ENCODE results near the gene HAUS7.

The HAUS7 gene

DNA sequence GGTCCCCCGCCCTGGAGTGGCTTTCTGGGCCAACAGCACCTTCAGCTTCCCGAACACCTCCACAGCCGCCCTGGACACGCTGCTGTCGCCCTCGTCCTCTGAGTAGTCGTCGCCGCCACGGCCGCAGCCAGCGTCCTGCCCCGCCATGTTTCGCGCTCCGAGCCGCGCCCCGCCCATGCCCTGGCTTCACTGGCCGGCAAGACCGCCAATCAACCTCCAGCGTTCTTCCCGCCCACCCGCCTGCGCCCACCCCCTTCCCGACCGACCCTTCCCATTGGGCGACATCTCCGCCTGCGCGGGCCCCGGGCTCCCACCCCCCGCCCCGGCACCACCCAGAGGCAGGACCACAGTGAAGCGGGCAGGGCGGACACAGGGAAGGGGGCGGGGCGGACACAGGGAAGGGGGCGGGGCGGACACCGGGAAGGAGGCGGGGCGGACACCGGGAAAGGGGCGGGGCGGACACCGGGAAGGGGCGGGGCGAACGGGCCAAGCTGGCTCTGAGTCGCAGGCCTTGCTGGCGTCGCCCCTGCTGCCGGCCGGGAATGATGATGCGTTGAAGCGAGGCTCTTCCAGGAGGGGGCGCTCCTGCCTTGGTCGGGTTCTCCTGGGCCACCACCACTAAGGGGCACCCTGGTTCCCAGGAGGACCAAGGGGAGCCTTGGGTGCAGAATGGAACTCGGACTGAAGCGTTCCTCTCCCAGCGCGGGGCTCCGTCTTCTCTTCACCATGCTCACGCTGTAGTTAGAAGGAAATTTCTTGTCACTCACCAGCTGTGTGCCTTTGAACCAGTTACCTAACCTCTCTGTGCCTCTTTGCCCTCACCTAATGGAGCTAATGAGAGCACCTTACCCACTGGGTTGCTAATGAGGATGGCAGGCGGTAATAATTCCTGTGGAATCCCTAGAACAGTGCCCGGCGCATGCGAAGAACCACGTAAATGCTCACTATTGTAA, at the start of gene HAUS7:
Gene HAUS7 (minus strand): TSS at position 166 of the 953 bp plus-strand sequence. CDS start 19 bp downstream, at position 147.
- H3K4me1 Mint-ChIP-seq (ENCODE audit: low read depth) = peaks cover 2% of the 10 kb centered on the region
- H3K36me3 Mint-ChIP-seq (ENCODE audit: low read depth) = peaks cover 7% of the 10 kb centered on the region
- no peaks in the 10 kb centered on the region for H3K9me3 Mint-ChIP-seq
- H3K27me3 Mint-ChIP-seq (ENCODE audit: low read depth) = peaks cover 3% of the 10 kb centered on the region
- peak within 1 kb of the TSS; percentile 84 for H3K4me3 Mint-ChIP-seq
- peak within 1 kb of the TSS; percentile 80 for H3K27ac Mint-ChIP-seq
- DNase-seq (ENCODE audit: low spot score) = peak; percentile 84

DNA sequence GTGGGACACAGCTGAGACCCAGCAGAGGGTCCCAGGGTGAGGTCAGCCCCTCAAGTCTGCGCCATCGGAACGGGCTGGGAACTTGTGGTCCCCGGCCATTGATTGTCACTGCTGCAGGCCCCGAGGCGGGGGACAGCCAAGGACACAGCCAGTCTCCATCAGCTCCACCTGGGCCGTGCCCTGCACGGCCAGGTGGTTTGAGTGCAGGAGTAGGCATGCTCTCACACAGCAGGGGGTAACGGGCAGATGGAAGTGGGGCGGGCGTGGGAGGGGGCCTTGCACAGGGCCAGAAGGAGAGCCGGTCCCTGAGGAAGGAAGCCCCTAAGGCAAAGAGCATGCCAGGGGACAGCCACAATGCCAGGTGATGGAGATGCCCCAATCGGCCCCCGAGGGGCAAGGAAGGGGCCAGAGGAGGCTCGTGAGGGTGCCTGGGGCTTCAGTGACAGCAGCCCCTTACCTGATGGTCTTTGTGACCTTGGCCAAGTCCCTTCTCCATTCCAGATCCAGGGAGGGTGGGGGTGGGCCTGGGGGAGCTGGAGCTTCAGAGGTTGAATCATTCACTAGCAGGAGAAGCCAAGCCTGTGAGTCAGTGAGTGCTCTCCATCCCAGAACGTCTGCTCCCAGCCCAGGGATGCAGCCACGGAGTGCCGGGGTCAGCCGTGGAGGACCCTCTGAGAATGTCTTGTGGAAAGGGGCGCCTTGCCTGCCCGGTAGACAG, 49.4 kb upstream of the HAUS7 start:
- Mint-ChIP-seq H3K36me3 (ENCODE audit: low read depth) (no peaks in the 10 kb centered on the region), H3K27ac (no peak overlapping the region), H3K4me3 (no peak overlapping the region), H3K9me3 (no peaks in the 10 kb centered on the region), H3K4me1 (ENCODE audit: low read depth) (no peaks in the 10 kb centered on the region), H3K27me3 (ENCODE audit: low read depth) (peaks cover 18% of the 10 kb centered on the region)
- DNase-seq (ENCODE audit: low spot score) = no peak

GRCh38 chrX:153517946-153518834, 47.8 kb upstream of the HAUS7 start:
- H3K9me3 Mint-ChIP-seq = no peaks in the 10 kb centered on the region
- no peak overlapping the region for H3K27ac Mint-ChIP-seq
- H3K4me3 Mint-ChIP-seq = no peak overlapping the region
- H3K36me3 Mint-ChIP-seq (ENCODE audit: low read depth) = no peaks in the 10 kb centered on the region
- no peak for DNase-seq (ENCODE audit: low spot score)
- H3K4me1 Mint-ChIP-seq (ENCODE audit: low read depth) = no peaks in the 10 kb centered on the region
- H3K27me3 Mint-ChIP-seq (ENCODE audit: low read depth) = peaks cover 18% of the 10 kb centered on the region

- peaks cover 18% of the 10 kb centered on the region for H3K27me3 Mint-ChIP-seq (ENCODE audit: low read depth)
- no peaks in the 10 kb centered on the region for H3K4me1 Mint-ChIP-seq (ENCODE audit: low read depth)
- H3K4me3 Mint-ChIP-seq = no peak within 1 kb of the TSS
- no peaks in the 10 kb centered on the region for H3K36me3 Mint-ChIP-seq (ENCODE audit: low read depth)
- H3K9me3 Mint-ChIP-seq = no peaks in the 10 kb centered on the region
- no peak for DNase-seq (ENCODE audit: low spot score)
- no peak within 1 kb of the TSS for H3K27ac Mint-ChIP-seq
Observed at GRCh38 chrX:153517423-153517822, 47.0 kb upstream of the HAUS7 start, which contains the start of gene ATP2B3. TSS of gene ATP2B3 (plus strand) at chrX:153517642. CDS start at chrX:153536248, 18,606 bp downstream.

DNA sequence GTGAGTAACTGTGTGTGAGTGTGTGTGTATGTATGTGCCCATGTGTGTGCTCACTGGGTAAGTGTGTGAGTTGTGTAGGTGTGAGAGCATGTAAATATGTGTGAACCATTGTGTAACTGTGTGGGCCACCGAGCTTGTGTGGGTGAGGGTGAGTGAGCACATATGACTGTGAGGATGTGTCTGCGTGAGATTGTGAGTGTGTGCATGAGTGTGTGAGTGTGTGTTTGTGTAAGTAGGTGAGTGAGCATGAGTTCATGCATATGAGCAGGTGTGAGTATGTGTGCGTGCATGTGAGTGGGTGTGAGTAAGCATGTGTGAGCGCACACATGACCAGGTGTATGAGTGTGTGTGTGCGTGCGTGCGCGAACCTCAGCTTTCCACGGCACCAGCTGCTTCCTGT, 45.7 kb upstream of the HAUS7 start:
- H3K27me3 Mint-ChIP-seq (ENCODE audit: low read depth) = peaks cover 18% of the 10 kb centered on the region
- no peaks in the 10 kb centered on the region for H3K9me3 Mint-ChIP-seq
- no peak overlapping the region for H3K4me3 Mint-ChIP-seq
- no peak overlapping the region for H3K27ac Mint-ChIP-seq
- no peak for DNase-seq (ENCODE audit: low spot score)
- no peaks in the 10 kb centered on the region for H3K4me1 Mint-ChIP-seq (ENCODE audit: low read depth)
- H3K36me3 Mint-ChIP-seq (ENCODE audit: low read depth) = no peaks in the 10 kb centered on the region

GRCh38 chrX:153515435-153515834, 45.1 kb upstream of the HAUS7 start:
- H3K4me3 Mint-ChIP-seq = no peak overlapping the region
- no peaks in the 10 kb centered on the region for H3K36me3 Mint-ChIP-seq (ENCODE audit: low read depth)
- no peaks in the 10 kb centered on the region for H3K4me1 Mint-ChIP-seq (ENCODE audit: low read depth)
- no peaks in the 10 kb centered on the region for H3K9me3 Mint-ChIP-seq
- no peak for DNase-seq (ENCODE audit: low spot score)
- H3K27me3 Mint-ChIP-seq (ENCODE audit: low read depth) = peaks cover 18% of the 10 kb centered on the region
- H3K27ac Mint-ChIP-seq = no peak overlapping the region

GRCh38 chrX:153514259-153514658, 43.9 kb upstream of the HAUS7 start:
- Mint-ChIP-seq H3K9me3 (no peaks in the 10 kb centered on the region), H3K27me3 (ENCODE audit: low read depth) (peaks cover 16% of the 10 kb centered on the region), H3K4me3 (no peak overlapping the region), H3K4me1 (ENCODE audit: low read depth) (no peaks in the 10 kb centered on the region), H3K27ac (no peak overlapping the region), H3K36me3 (ENCODE audit: low read depth) (no peaks in the 10 kb centered on the region)
- DNase-seq (ENCODE audit: low spot score) = no peak

DNA sequence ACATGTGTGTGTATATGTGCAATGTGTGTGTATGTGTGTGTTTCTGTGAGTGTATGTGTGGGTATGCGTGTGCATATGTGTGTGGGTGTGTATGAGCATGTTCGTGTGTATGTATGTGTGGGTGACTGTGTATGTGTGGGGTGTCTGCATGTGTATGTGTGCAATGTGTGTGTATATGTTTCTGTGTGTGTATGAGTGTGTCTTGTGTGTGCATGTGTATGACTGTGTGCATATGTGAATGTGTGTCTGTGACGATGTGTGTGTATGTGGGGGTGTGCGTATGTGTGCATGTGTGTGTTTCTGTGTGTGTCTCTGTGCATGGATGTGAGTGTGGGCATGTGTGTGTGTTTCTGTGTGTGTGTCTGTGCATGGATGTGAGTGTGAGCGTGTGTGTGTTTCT, 42.9 kb upstream of the HAUS7 start:
- Mint-ChIP-seq H3K4me3 (no peak overlapping the region), H3K27me3 (ENCODE audit: low read depth) (peaks cover 8% of the 10 kb centered on the region), H3K9me3 (no peaks in the 10 kb centered on the region), H3K27ac (no peak overlapping the region), H3K4me1 (ENCODE audit: low read depth) (no peaks in the 10 kb centered on the region), H3K36me3 (ENCODE audit: low read depth) (no peaks in the 10 kb centered on the region)
- no peak for DNase-seq (ENCODE audit: low spot score)

- Mint-ChIP-seq H3K27me3 (ENCODE audit: low read depth) (peaks cover 6% of the 10 kb centered on the region), H3K36me3 (ENCODE audit: low read depth) (no peaks in the 10 kb centered on the region), H3K27ac (no peak overlapping the region), H3K4me1 (ENCODE audit: low read depth) (no peaks in the 10 kb centered on the region), H3K9me3 (no peaks in the 10 kb centered on the region), H3K4me3 (no peak overlapping the region)
- no peak for DNase-seq (ENCODE audit: low spot score)
Observed at GRCh38 chrX:153512501-153512893, 42.1 kb upstream of the HAUS7 start.

- Mint-ChIP-seq H3K27me3 (ENCODE audit: low read depth) (peaks cover 6% of the 10 kb centered on the region), H3K36me3 (ENCODE audit: low read depth) (no peaks in the 10 kb centered on the region), H3K4me3 (no peak overlapping the region), H3K27ac (no peak overlapping the region), H3K9me3 (no peaks in the 10 kb centered on the region), H3K4me1 (ENCODE audit: low read depth) (no peaks in the 10 kb centered on the region)
- DNase-seq (ENCODE audit: low spot score) = no peak
Observed at GRCh38 chrX:153511784-153512500, 41.6 kb upstream of the HAUS7 start.

DNA sequence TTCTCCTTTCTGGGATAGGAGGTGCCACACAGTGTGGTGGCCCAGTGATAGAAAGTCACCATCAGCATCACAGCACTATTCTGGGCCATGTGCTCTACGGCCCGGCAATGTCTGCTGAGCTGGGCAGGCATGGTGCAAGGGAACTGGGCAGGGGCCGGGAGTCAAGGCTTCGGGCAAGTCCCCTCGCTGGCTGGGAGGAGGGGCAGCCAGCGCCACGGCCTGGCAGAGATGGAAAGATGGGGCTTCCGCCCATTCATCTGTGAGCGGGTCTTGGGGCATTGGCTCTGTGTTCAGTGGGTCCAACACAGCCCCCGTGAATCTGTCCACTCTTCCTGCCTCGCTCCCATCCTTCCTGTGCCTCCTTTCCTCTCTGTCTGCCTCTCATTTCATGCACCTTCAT, 40.0 kb upstream of the HAUS7 start:
- H3K9me3 Mint-ChIP-seq = no peaks in the 10 kb centered on the region
- no peak overlapping the region for H3K4me3 Mint-ChIP-seq
- no peaks in the 10 kb centered on the region for H3K4me1 Mint-ChIP-seq (ENCODE audit: low read depth)
- H3K27me3 Mint-ChIP-seq (ENCODE audit: low read depth) = no peaks in the 10 kb centered on the region
- no peak for DNase-seq (ENCODE audit: low spot score)
- no peaks in the 10 kb centered on the region for H3K36me3 Mint-ChIP-seq (ENCODE audit: low read depth)
- H3K27ac Mint-ChIP-seq = no peak overlapping the region

DNA sequence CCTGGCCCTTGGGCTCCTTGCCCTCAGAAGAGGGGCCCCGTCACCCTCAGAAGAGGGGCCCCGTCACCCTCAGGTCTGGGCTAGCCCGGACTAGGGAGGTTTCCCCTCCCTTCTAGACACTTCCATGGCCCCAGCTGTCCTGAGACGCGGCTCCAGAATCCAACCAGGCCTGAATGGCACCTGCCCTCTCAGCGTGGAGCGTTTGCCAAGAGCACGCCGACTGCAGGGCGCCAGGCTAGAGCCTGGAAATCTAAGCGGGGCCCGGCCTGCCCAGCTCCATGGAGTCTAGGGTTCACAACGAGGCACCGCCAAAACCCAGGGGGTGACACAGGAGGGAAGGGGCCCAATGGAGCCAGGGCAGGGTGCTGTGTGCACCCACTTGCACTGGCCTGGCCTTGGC, 39.2 kb upstream of the HAUS7 start:
- Mint-ChIP-seq H3K4me1 (ENCODE audit: low read depth) (no peaks in the 10 kb centered on the region), H3K27me3 (ENCODE audit: low read depth) (no peaks in the 10 kb centered on the region), H3K9me3 (no peaks in the 10 kb centered on the region), H3K27ac (no peak overlapping the region), H3K36me3 (ENCODE audit: low read depth) (no peaks in the 10 kb centered on the region), H3K4me3 (no peak overlapping the region)
- no peak for DNase-seq (ENCODE audit: low spot score)

GRCh38 chrX:153507484-153508178, 37.3 kb upstream of the HAUS7 start:
- Mint-ChIP-seq H3K27ac (no peak overlapping the region), H3K4me1 (ENCODE audit: low read depth) (no peaks in the 10 kb centered on the region), H3K36me3 (ENCODE audit: low read depth) (no peaks in the 10 kb centered on the region), H3K27me3 (ENCODE audit: low read depth) (no peaks in the 10 kb centered on the region), H3K4me3 (no peak overlapping the region), H3K9me3 (no peaks in the 10 kb centered on the region)
- peak; percentile 67 for DNase-seq (ENCODE audit: low spot score)

All from T-helper 2 cell treated with Interferon-gamma antibody and Interleukin-4, amounts not matched to agents 5 μg/mL and 100 μg/mL, for 36 hours (primary cell).